PC-3 (cell line): ENCODE data around the gene TUBA4A.

Source experiments
- CTCF ChIP-seq: fragments of 300-600 bp; sonication (generic); conservative IDR thresholded peaks from 2 replicates; pipeline ENCODE4 v1.5.1; 2017; ENCODE audit warnings: antibody characterized with exemption, low read depth, mild to moderate bottlenecking, low read length
- EZH2 ChIP-seq: fragments of 300-600 bp; sonication (generic); IDR thresholded peaks from one replicate; pipeline ENCODE4 v1.6.1; 2017; ENCODE audit warnings: antibody characterized with exemption, mild to moderate bottlenecking, low read length; ENCODE audit not compliant: unreplicated experiment
- EZH2phosphoT487 ChIP-seq: fragments of 300-600 bp; sonication (generic); IDR thresholded peaks from 2 replicates; pipeline ENCODE4 v1.6.1; 2018; ENCODE audit warnings: mild to moderate bottlenecking, antibody characterized with exemption, low read length, borderline replicate concordance

- TF ChIP-seq EZH2 (no peak), EZH2phosphoT487 (no peak), CTCF (no peak)
These were observed 39.6 kb downstream of the TUBA4A start for GRCh38 chr2:219214141-219214540.
